GM18507 (cell line): Measurements from ENCODE around the gene SCAMP1.
"Not testable (repeated sequence)": the region's sequence is repeated elsewhere in the genome, so short reads cannot be mapped to it uniquely, and the experiment has no call there.

Experiments used
- DNase-seq: peaks from one replicate; pipeline ENCODE4 v3.0.0; 2011; ENCODE audit warnings: low read depth; ENCODE audit not compliant: insufficient read length; ENCODE audit errors: extremely low spot score
- FAIRE-seq: peaks from 2 replicates; lab custom pipeline; 2011; peaks lifted over from hg19 to GRCh38; lab: Jason Lieb, UNC

SCAMP1 gene

GRCh38 chr5:78359455-78359830, 974 bp upstream of the SCAMP1 start:
- not testable (repeated sequence) for FAIRE-seq, DNase-seq

GRCh38 chr5:78360674-78360923, 182 bp downstream of the SCAMP1 start:
- FAIRE-seq (no peak), DNase-seq (no peak)

- peak; percentile 35 for DNase-seq
- no peak for FAIRE-seq
Observed at GRCh38 chr5:78360924-78361630, 660 bp downstream of the SCAMP1 start.

- FAIRE-seq (peak; percentile 56), DNase-seq (no peak)
Observed at GRCh38 chr5:78361631-78361993, 1.2 kb downstream of the SCAMP1 start.

DNA sequence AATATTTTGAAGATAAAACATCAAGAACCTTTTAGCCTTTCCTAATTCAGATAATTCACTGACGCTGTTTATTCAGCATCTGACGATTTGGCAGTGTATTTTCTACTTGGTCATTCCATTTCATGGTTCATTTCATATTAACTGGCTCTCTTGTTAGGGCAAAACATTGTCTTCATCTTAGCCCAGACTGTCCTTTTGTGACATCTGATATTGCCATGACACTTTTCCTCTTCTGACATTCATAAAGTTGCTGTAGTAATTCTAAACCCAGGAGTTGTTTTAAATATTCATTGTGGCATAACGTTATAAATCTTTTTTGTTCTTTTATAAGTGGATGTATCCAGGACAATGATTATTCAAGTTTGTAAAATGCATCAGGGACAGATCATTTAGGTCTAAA, 1.8 kb downstream of the SCAMP1 start:
- no peak for FAIRE-seq
- no peak for DNase-seq

- DNase-seq (no peak), FAIRE-seq (no peak)
Observed at GRCh38 chr5:78364005-78364404, 3.6 kb downstream of the SCAMP1 start.

DNA sequence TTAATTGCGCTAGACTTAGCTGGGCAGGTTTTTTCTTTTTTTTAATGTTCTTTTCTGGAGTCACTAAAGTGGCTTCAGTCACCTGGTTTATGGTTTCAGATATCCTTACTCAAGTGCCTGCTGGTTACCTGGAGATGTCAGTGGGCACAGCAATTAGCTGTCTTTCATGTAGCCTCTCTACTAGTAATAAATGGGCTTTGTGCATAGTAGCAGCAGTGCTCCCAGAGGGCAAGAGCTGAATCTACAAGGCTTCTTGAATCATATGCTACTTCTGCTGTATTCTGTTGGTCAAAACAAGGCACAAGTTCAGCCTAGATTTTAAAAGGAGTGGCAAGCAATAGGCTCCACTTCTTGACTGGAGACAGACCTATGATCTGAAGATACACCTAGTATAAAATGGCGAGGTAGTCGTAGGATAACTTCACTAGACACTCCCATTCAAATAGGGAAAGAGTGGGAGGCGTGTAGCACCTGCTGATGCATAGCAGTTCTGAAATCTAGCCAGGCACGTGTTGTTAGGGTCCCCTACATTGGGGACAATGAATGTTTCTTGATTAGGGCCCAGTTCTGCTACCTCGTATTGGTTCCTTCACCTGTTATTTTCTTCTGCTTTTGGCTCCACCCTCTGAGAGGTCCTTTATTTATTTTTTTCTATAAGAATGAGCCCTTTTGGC, 7.0 kb downstream of the SCAMP1 start:
- peak; percentile 65 for FAIRE-seq
- DNase-seq, result no peak

DNA sequence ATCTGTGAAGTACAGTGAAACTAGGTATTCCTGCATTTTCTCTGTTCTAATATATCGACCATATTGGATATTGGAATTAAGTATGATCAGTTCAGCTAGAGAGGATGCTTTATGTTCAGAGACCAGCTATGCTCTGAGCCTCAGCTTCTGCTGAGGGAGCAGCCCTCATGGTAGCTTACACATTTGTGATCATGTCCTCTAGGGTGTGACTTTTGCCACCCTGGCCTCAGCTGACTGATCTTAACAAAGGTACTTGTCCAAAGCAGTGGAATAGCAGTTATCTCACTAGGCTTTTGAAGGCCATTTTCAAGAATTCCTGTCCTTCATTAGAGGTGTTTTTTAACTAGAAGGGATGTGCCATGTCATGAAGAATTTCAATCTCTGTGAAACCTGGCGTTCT, 9.3 kb downstream of the SCAMP1 start:
- FAIRE-seq, result no peak
- no peak for DNase-seq

DNA sequence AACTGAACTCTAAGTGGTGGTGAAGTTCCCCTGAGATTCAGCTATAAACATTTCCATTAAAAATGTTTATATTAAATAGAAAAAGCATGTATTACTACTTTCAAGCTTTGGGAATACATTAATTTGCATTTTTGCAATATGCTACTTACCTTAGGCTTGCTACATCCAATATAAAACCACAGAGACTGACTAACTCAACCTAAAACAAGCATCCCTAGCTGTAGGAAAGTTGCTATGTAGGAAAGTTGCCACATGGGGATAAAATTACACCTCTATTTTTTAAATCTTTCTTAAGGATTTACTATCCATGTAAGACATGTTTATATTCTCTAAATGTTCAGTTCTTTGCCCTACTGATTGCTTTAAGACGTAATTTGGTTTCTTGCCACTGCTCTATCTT, 12.8 kb downstream of the SCAMP1 start:
- DNase-seq, result no peak
- no peak for FAIRE-seq

GRCh38 chr5:78376315-78376714, 15.9 kb downstream of the SCAMP1 start:
- no peak for DNase-seq
- FAIRE-seq, result no peak

GRCh38 chr5:78377056-78377717, 16.8 kb downstream of the SCAMP1 start:
- no peak for FAIRE-seq
- no peak for DNase-seq

- FAIRE-seq, result no peak
Observed at GRCh38 chr5:78377718-78378105, 17.3 kb downstream of the SCAMP1 start.

DNA sequence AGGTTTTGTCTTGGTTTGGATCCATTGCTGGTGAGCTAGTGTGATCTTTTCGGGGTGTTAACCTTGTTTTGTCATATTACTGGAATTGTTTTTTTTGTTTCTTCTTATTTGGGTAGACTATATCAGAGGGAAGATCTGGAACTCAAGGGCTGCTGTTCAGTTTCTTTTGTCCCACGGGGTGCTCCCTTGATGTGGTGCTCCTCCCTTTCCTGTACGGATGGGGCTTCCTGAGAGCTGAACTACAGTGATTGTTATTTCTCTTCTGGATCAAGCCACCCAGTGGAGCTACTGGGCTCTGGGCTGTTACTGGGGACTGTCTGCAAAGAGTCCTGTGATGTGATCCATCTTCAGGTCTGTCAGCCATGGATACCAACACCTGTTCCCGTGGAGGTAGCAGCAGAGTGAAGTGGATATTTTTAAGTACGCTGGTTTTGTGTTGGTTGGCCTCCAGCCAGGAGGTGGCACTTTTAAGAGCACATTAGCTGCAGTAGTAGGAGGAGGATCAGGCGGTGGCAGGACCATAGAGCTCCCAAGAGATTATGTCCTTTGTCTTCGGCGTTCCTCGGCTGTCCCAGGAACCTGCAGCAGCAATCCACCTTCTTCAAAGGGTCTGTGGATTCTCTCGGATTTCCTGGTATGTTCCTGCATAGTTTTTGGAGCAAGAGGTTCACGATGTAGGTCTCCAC, 27.2 kb downstream of the SCAMP1 start:
- DNase-seq (no peak), FAIRE-seq (no peak)

More at GRCh38 chr5:78377718-78378105, 17.3 kb downstream of the SCAMP1 start:
- DNase-seq, result no peak

DNA sequence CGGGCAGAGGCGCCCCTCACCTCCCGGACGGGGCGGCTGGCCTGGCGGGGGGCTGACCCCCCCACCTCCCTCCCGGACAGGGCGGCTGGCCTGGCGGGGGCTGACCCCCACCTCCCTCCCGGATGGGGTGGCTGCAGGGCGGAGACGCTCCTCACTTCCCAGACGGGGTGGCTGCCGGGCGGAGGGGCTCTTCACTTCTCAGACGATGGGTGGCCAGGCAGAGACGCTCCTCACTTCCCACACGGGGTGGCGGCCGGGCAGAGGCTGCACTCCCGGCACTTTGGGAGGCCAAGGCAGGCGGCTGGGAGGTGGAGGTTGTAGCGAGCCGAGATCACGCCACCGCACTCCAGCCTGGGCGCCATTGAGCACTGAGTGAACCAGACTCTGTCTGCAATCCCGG, 30.9 kb downstream of the SCAMP1 start:
- not testable (repeated sequence) for FAIRE-seq, DNase-seq

DNA sequence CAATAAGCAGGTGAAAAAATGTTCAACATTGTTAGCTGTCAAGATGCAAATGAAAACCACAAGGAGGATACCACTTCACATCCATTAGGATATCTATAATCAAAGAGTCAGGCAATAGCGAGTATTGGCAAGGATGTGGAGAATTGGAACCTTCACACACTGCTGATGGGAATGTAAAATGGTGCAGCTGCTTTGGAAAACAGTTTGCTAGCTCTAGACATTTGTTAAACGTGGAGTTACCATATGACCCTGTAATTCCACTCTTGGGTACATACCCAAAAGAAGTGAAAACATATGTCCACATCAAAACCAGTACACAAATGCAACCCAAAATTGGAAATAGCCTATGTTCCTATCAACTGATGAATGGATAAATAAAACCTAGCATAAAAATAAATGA, 37.4 kb downstream of the SCAMP1 start:
- FAIRE-seq, result no peak
- no peak for DNase-seq

DNA sequence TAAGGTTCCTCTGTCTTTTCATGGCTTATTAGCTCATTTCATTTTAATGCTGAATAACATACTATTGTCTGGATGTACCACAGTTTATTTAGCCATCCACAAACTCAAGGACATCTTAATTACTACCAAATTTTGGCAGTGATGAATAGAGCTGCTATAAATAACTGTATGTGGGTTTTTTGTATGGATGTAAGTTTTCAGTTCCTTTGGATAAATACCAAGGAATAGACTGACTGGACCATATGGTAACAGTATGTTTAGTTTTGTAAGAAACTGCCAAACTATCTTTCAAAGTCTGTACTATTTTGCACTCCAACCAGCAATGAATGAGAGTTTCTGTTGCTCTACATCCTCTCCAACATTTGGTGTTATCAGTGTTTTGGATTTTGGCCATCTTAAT, 38.7 kb downstream of the SCAMP1 start:
- no peak for FAIRE-seq

GRCh38 chr5:78404682-78405293, 44.4 kb downstream of the SCAMP1 start:
- DNase-seq, result no peak
- peak; percentile 70 for FAIRE-seq

More for the DNA sequence above, 38.7 kb downstream of the SCAMP1 start:
- DNase-seq, result no peak

- DNase-seq (no peak), FAIRE-seq (peak; percentile 75)
Observed at GRCh38 chr5:78405829-78406750, 45.7 kb downstream of the SCAMP1 start.

GRCh38 chr5:78407458-78407857, 47.0 kb downstream of the SCAMP1 start:
- no peak for FAIRE-seq

More at GRCh38 chr5:78407458-78407857, 47.0 kb downstream of the SCAMP1 start:
- DNase-seq, result no peak
